WTC11 (cell line): ENCODE data around the gene NUCB2.

Source experiments
- CBFB ChIP-seq: sonication (generic); formaldehyde crosslinking; IDR thresholded peaks from 2 replicates; pipeline ENCODE4 v1.8.1; 2022; ENCODE audit warnings: mild to moderate bottlenecking, low read depth, missing genetic modification reagents
- CREM ChIP-seq: sonication (generic); formaldehyde crosslinking; IDR thresholded peaks from 2 replicates; pipeline ENCODE4 v1.8.1; 2022; ENCODE audit warnings: mild to moderate bottlenecking, missing genetic modification reagents, moderate library complexity
- NR2C2 ChIP-seq: sonication (generic); formaldehyde crosslinking; IDR thresholded peaks from 2 replicates; pipeline ENCODE4 v1.8.0; 2022; ENCODE audit warnings: mild to moderate bottlenecking, missing genetic modification reagents
- SMAD3 ChIP-seq: sonication (generic); formaldehyde crosslinking; IDR thresholded peaks from 2 replicates; pipeline ENCODE4 v1.8.0; 2022; ENCODE audit warnings: missing genetic modification reagents, mild to moderate bottlenecking, borderline replicate concordance
- SP1 ChIP-seq: sonication (generic); formaldehyde crosslinking; conservative IDR thresholded peaks from 2 replicates; pipeline ENCODE4 v1.8.1; 2022; ENCODE audit warnings: missing genetic modification reagents
- USF2 ChIP-seq: sonication (generic); formaldehyde crosslinking; IDR thresholded peaks from 2 replicates; pipeline ENCODE4 v1.8.1; 2023; ENCODE audit warnings: mild to moderate bottlenecking, missing genetic modification reagents, moderate library complexity
- ZNF263 ChIP-seq: sonication (generic); formaldehyde crosslinking; IDR thresholded peaks from 2 replicates; pipeline ENCODE4 v1.8.1; 2022; ENCODE audit warnings: low read depth, mild to moderate bottlenecking, moderate library complexity, missing genetic modification reagents
- TF ChIP-seq, protein P1 (sequence below): fragments of 200-600 bp; IDR thresholded peaks from 2 replicates; pipeline ENCODE4 v1.8.0; 2022; ENCODE audit warnings: antibody characterized with exemption

DNA sequence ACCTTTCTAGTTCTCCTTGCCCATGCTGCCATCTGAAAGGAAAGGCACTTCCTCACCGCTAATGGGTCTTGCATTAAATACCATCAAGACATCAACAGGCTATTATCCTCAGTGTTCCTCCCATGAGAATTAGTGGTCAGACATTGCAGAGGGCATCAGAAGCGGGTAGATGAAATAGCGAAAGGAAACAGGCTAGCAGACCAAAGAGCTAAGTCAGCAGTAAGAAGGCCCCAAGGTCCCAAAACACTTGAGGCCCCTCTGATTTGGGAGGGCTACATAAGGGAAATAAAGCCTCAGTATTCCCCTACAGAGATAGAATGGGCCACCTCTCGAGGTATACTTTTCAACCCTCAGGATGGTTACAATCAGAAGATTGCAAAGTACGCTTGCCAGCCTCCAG, 99.0 kb downstream of the NUCB2 start:
- TF ChIP-seq, protein P1, sequence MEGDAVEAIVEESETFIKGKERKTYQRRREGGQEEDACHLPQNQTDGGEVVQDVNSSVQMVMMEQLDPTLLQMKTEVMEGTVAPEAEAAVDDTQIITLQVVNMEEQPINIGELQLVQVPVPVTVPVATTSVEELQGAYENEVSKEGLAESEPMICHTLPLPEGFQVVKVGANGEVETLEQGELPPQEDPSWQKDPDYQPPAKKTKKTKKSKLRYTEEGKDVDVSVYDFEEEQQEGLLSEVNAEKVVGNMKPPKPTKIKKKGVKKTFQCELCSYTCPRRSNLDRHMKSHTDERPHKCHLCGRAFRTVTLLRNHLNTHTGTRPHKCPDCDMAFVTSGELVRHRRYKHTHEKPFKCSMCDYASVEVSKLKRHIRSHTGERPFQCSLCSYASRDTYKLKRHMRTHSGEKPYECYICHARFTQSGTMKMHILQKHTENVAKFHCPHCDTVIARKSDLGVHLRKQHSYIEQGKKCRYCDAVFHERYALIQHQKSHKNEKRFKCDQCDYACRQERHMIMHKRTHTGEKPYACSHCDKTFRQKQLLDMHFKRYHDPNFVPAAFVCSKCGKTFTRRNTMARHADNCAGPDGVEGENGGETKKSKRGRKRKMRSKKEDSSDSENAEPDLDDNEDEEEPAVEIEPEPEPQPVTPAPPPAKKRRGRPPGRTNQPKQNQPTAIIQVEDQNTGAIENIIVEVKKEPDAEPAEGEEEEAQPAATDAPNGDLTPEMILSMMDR, result no peak
- TF ChIP-seq CREM, result no peak
- no peak for TF ChIP-seq SMAD3 (CRISPR knock-in tag)
- no peak for TF ChIP-seq ZNF263 (CRISPR knock-in tag)
- no peak for TF ChIP-seq USF2
- no peak for TF ChIP-seq CBFB (CRISPR knock-in tag)
- TF ChIP-seq SP1 (CRISPR knock-in tag), result no peak
- no peak for TF ChIP-seq NR2C2 (CRISPR knock-in tag)
